Osteoblast (primary cell): ENCODE results near the gene GRAMD1A. TPM values are rescaled to one million over a fixed set of nuclear protein-coding genes. Genes with fewer than 3 reads are reported as not detected.

Experiments
- DNase-seq: peaks from one replicate; pipeline ENCODE4 v3.0.0; 2011; ENCODE audit warnings: low spot score, mixed read lengths; ENCODE audit not compliant: insufficient read length; ENCODE audit errors: missing footprints
- H2AFZ ChIP-seq: 2 replicates; pipeline ENCODE4 v1.6.0; 2011; ENCODE audit warnings: mild to moderate bottlenecking, low read length
- H3K27ac ChIP-seq: 2 replicates; pipeline ENCODE4 v1.5.1; 2011; ENCODE audit warnings: mild to moderate bottlenecking, low read depth, low read length, moderate library complexity
- H3K27me3 ChIP-seq: 2 replicates; pipeline ENCODE4 v1.6.0; 2012; ENCODE audit warnings: mild to moderate bottlenecking, control low read depth, inconsistent platforms, low read length, moderate library complexity; ENCODE audit not compliant: insufficient read depth
- H3K36me3 ChIP-seq: 2 replicates; pipeline ENCODE4 v1.5.1; 2011; ENCODE audit warnings: mild to moderate bottlenecking, low read length, control low read depth, moderate library complexity; ENCODE audit not compliant: insufficient read depth
- H3K4me1 ChIP-seq: 2 replicates; pipeline ENCODE4 v1.5.1; 2011; ENCODE audit warnings: mild to moderate bottlenecking, low read length, control low read depth, moderate library complexity; ENCODE audit not compliant: insufficient read depth
- H3K4me2 ChIP-seq: 2 replicates; pipeline ENCODE4 v1.6.0; 2011; ENCODE audit warnings: mild to moderate bottlenecking, low read length; ENCODE audit not compliant: insufficient read depth
- H3K4me3 ChIP-seq: fragments of 200-600 bp; sonication (generic); 3 replicates; pipeline ENCODE4 v1.5.1; 2012; ENCODE audit warnings: mild to moderate bottlenecking, low read length, inconsistent platforms; ENCODE audit not compliant: insufficient read depth
- H3K79me2 ChIP-seq: 2 replicates; pipeline ENCODE4 v1.6.0; 2012; ENCODE audit warnings: mild to moderate bottlenecking, low read length, control low read depth, inconsistent platforms; ENCODE audit not compliant: insufficient read depth
- H3K9me3 ChIP-seq: 2 replicates; pipeline ENCODE4 v1.5.1; 2011; ENCODE audit warnings: low read depth, low read length, control low read depth
- H4K20me1 ChIP-seq: 2 replicates; pipeline ENCODE4 v1.6.0; 2012; ENCODE audit warnings: mild to moderate bottlenecking, low read length, control low read depth; ENCODE audit not compliant: insufficient read depth
- total RNA-seq: library from RNA; depleted of rRNA; stranded (reverse); fragments of >200 nt; gene quantifications from 2 replicates; pipeline ENCODE4 v1.2.3, GENCODE V29; 2012
- TF ChIP-seq, protein P1 (sequence below): IDR thresholded peaks from 2 replicates; pipeline ENCODE4 v1.5.1; 2011; ENCODE audit warnings: mild to moderate bottlenecking, low read depth, low read length, moderate library complexity; ENCODE audit errors: extremely low read depth

GRAMD1A gene
- 29.7 and 33.6 TPM in 2 replicates for total RNA-seq

DNA sequence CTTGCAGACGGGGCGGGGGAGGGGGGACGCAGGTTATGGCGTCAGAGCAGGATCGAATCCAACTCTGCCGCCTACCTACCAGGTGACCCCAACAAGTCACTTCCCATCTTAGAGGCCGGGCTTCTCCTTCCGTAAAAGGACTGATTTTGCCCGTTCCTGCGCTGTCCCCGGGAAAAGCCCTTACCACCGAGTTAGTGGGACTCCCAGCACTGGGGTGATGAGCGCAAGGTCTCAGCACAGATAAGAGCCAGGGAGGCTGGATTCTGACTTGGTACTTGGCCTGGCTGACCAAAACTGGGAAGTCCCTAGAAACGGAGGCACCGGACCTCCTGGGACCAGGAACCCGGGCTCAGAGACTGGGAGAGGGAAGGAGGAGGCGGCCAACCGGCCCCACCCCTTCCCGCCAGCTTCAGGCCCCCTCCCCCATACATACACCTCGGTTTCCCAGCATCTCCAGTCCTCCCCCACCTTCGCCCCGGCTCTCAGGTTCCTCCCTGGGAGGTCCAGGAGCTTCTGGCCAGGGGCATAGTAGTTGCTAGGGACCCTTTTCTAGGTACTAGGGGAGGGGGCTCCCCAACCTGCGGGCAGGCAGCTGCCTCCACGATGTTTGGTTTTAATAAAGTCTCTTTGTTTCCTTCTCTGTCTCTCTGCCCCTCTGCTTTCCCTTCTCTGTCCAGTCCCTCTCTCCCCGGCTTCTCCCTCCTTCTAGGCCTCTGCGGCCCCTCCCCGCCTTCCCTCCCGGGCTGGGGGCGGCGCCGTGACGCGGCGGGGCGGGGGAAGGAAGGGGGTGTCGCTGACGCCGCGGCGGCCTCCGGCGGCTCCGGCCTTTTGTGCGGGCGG lies at the start of gene GRAMD1A:
GRAMD1A (plus strand) TSS at position 826 of the 840 bp plus-strand sequence. CDS start 156 bp downstream, outside the sequence.
- H2AFZ ChIP-seq, result peak within 1 kb of the TSS; percentile 94
- peaks cover 46% of the 10 kb centered on the region for H3K79me2 ChIP-seq
- DNase-seq, result peak; percentile 100
- no peaks in the 10 kb centered on the region for H3K27me3 ChIP-seq
- TF ChIP-seq, protein P1, sequence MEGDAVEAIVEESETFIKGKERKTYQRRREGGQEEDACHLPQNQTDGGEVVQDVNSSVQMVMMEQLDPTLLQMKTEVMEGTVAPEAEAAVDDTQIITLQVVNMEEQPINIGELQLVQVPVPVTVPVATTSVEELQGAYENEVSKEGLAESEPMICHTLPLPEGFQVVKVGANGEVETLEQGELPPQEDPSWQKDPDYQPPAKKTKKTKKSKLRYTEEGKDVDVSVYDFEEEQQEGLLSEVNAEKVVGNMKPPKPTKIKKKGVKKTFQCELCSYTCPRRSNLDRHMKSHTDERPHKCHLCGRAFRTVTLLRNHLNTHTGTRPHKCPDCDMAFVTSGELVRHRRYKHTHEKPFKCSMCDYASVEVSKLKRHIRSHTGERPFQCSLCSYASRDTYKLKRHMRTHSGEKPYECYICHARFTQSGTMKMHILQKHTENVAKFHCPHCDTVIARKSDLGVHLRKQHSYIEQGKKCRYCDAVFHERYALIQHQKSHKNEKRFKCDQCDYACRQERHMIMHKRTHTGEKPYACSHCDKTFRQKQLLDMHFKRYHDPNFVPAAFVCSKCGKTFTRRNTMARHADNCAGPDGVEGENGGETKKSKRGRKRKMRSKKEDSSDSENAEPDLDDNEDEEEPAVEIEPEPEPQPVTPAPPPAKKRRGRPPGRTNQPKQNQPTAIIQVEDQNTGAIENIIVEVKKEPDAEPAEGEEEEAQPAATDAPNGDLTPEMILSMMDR, result no peak
- H3K36me3 ChIP-seq, result peaks cover 2% of the 10 kb centered on the region
- peak within 1 kb of the TSS; percentile 82 for H3K4me3 ChIP-seq
- peak within 1 kb of the TSS; percentile 93 for H3K27ac ChIP-seq
- peak within 1 kb of the TSS; percentile 97 for H3K4me2 ChIP-seq
- H4K20me1 ChIP-seq, result peaks cover 31% of the 10 kb centered on the region
- no peaks in the 10 kb centered on the region for H3K9me3 ChIP-seq
- peaks cover 19% of the 10 kb centered on the region for H3K4me1 ChIP-seq

DNA sequence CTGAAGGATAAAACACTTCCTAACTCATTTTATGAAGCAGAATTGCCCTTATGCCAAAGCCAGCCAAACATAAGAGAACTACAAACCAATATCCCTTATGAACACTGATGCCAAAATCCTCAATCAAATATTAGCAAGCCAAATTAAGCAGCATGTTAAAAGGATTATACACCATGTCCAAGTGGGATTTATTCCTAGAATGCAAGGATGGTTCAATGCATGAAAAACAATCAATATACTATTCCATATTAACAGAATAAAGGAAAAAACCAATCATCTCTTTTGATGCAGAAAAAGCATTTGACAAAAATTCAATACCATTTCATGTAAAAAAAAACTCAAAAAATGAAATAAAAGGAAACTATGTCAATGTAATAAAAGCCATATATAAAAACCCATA lies 47.0 kb upstream of the GRAMD1A start:
- DNase-seq, result no peak
- H3K4me3 ChIP-seq, result no peak overlapping the region

GRCh38 chr19:34957830-34958751 lies 42.0 kb upstream of the GRAMD1A start:
- no peak for DNase-seq
- Histone ChIP-seq H3K27me3 (no peaks in the 10 kb centered on the region), H3K79me2 (peaks cover 12% of the 10 kb centered on the region), H4K20me1 (peaks cover 5% of the 10 kb centered on the region), H3K9me3 (peaks cover 31% of the 10 kb centered on the region), H2AFZ (no peak overlapping the region), H3K4me2 (no peak overlapping the region), H3K4me1 (peaks cover 5% of the 10 kb centered on the region), H3K36me3 (peaks cover 33% of the 10 kb centered on the region), H3K4me3 (no peak overlapping the region), H3K27ac (no peak overlapping the region)
- TF ChIP-seq, protein P1, result no peak

More for the DNA sequence above, 47.0 kb upstream of the GRAMD1A start:
- Histone ChIP-seq H3K9me3 (peaks cover 21% of the 10 kb centered on the region), H3K27ac (no peak overlapping the region), H3K4me2 (no peak overlapping the region), H2AFZ (no peak overlapping the region), H3K27me3 (no peaks in the 10 kb centered on the region), H3K79me2 (no peaks in the 10 kb centered on the region), H4K20me1 (no peaks in the 10 kb centered on the region), H3K36me3 (peaks cover 16% of the 10 kb centered on the region), H3K4me1 (no peaks in the 10 kb centered on the region)
- TF ChIP-seq, protein P1, result no peak

GRCh38 chr19:34959021-34959420 lies 41.1 kb upstream of the GRAMD1A start:
- Histone ChIP-seq H2AFZ (no peak overlapping the region), H3K4me2 (no peak overlapping the region), H3K4me1 (peaks cover 8% of the 10 kb centered on the region), H3K27me3 (no peaks in the 10 kb centered on the region), H3K36me3 (peaks cover 33% of the 10 kb centered on the region), H3K27ac (no peak overlapping the region), H4K20me1 (peaks cover 5% of the 10 kb centered on the region), H3K79me2 (peaks cover 15% of the 10 kb centered on the region), H3K9me3 (peaks cover 30% of the 10 kb centered on the region), H3K4me3 (no peak overlapping the region)
- no peak for DNase-seq
- TF ChIP-seq, protein P1, result no peak
